Measurements from ENCODE around the gene CD27. TPM values are rescaled to one million over a fixed set of nuclear protein-coding genes. Genes with fewer than 3 reads are reported as not detected.
"Not testable (repeated sequence)": the region's sequence is repeated elsewhere in the genome, so short reads cannot be mapped to it uniquely, and the experiment has no call there.

Gene CD27
- total and polyA plus RNA-seq, 9 donors: 0.34 to 0.87 (median 0.55) TPM; not detected in 2

GRCh38 chr12:6425590-6426531 is 18.9 kb upstream of the CD27 start:
- no peak overlapping the region for H3K27ac ChIP-seq
- no peak for TF ChIP-seq CTCF (IDR thresholded peaks at IDR 0.05)
- no peak for TF ChIP-seq EP300 (IDR thresholded peaks at IDR 0.05)
- no peak for TF ChIP-seq POLR2A (IDR thresholded peaks at IDR 0.05)
- H3K36me3 ChIP-seq: no peaks in the 10 kb centered on the region
- no peak overlapping the region for H3K4me3 ChIP-seq
- peaks cover 6% of the 10 kb centered on the region for H3K4me1 ChIP-seq (ENCODE audit: insufficient read depth)
- H3K27me3 ChIP-seq: no peaks in the 10 kb centered on the region
- intact Hi-C loops (cut with DNase I): no loop called here
- peak in 1 of 5 donors; percentile 42 for DNase-seq
- no peaks in the 10 kb centered on the region for H3K9me3 ChIP-seq
- WGBS, 3 donors: 75 to 80% (median 77%) methylated on average over 23 of the region's 23 CpGs

GRCh38 chr12:6426882-6427671 is 17.7 kb upstream of the CD27 start:
- H3K4me1 ChIP-seq (ENCODE audit: insufficient read depth): peaks cover 6% of the 10 kb centered on the region
- DNase-seq: peak in 1 of 5 donors; percentile 19
- H3K27me3 ChIP-seq: no peaks in the 10 kb centered on the region
- 81 to 82% (median 81%) methylated on average over 14 of the region's 14 CpGs for WGBS, 3 donors
- no peak overlapping the region for H3K4me3 ChIP-seq
- TF ChIP-seq CTCF (IDR thresholded peaks at IDR 0.05) (no peak), EP300 (IDR thresholded peaks at IDR 0.05) (no peak), POLR2A (IDR thresholded peaks at IDR 0.05) (no peak)
- H3K27ac ChIP-seq: no peak overlapping the region
- intact Hi-C loops (cut with DNase I): no loop called here
- no peaks in the 10 kb centered on the region for H3K9me3 ChIP-seq
- no peaks in the 10 kb centered on the region for H3K36me3 ChIP-seq

- peak in 1 of 5 donors; percentile 15 for DNase-seq
- H3K9me3 ChIP-seq; H3K27ac ChIP-seq; H3K36me3 ChIP-seq; intact Hi-C loops (cut with DNase I); H3K4me1 ChIP-seq (ENCODE audit: insufficient read depth); H3K27me3 ChIP-seq; H3K4me3 ChIP-seq: not testable (repeated sequence)
- 94 to 96% (median 95%) methylated on average over 10 of the region's 10 CpGs for WGBS, 3 donors
Observed at GRCh38 chr12:6427796-6428195, 17.0 kb upstream of the CD27 start.

- Histone ChIP-seq H3K27ac (no peak overlapping the region), H3K27me3 (no peaks in the 10 kb centered on the region), H3K4me3 (no peak overlapping the region), H3K9me3 (no peaks in the 10 kb centered on the region), H3K36me3 (no peaks in the 10 kb centered on the region), H3K4me1 (ENCODE audit: insufficient read depth) (peaks cover 6% of the 10 kb centered on the region)
- 78 to 80% (median 80%) methylated on average over 3 of the region's 3 CpGs for WGBS, 3 donors
- intact Hi-C loops (cut with DNase I): no loop called here
- TF ChIP-seq EP300 (IDR thresholded peaks at IDR 0.05) (no peak), CTCF (IDR thresholded peaks at IDR 0.05) (no peak), POLR2A (IDR thresholded peaks at IDR 0.05) (no peak)
- no peak for DNase-seq
Observed at GRCh38 chr12:6428326-6428725, 16.4 kb upstream of the CD27 start.
